ENCODE data around the gene P2RY11. TPM values are rescaled to one million over a fixed set of nuclear protein-coding genes. Genes with fewer than 3 reads are reported as not detected.

Gene P2RY11
- total RNA-seq, 2 experiments from 2014 or later: 36.0 to 43.7 TPM

GRCh38 chr19:10086591-10087192 lies 24.8 kb upstream of the P2RY11 start:
- no peaks in the 10 kb centered on the region for H3K27me3 Mint-ChIP-seq
- H3K36me3 Mint-ChIP-seq: peaks cover 33% of the 10 kb centered on the region
- peak overlapping the region; percentile 79 for H3K4me3 Mint-ChIP-seq
- peaks cover 35% of the 10 kb centered on the region for H3K4me1 Mint-ChIP-seq
- ATAC-seq (peak; percentile 31), DNase-seq (peak; percentile 68)
- CTCF ChIA-PET: no interaction called here
- H3K9me3 Mint-ChIP-seq (ENCODE audit: low read depth): no peaks in the 10 kb centered on the region
- peak overlapping the region; percentile 83 for H3K27ac Mint-ChIP-seq

GRCh38 chr19:10087296-10088061 lies 24.0 kb upstream of the P2RY11 start:
- peaks cover 41% of the 10 kb centered on the region for H3K36me3 Mint-ChIP-seq
- H3K4me3 Mint-ChIP-seq: peak overlapping the region; percentile 79
- H3K27me3 Mint-ChIP-seq: no peaks in the 10 kb centered on the region
- H3K27ac Mint-ChIP-seq: peak overlapping the region; percentile 83
- CTCF ChIA-PET: no interaction called here
- ATAC-seq: no peak
- H3K4me1 Mint-ChIP-seq: peaks cover 39% of the 10 kb centered on the region
- DNase-seq: no peak
- H3K9me3 Mint-ChIP-seq (ENCODE audit: low read depth): no peaks in the 10 kb centered on the region

- Mint-ChIP-seq H3K27ac (peak overlapping the region; percentile 37), H3K9me3 (ENCODE audit: low read depth) (no peaks in the 10 kb centered on the region), H3K36me3 (peaks cover 54% of the 10 kb centered on the region), H3K4me1 (peaks cover 41% of the 10 kb centered on the region), H3K4me3 (no peak overlapping the region), H3K27me3 (no peaks in the 10 kb centered on the region)
- CTCF ChIA-PET: no interaction called here
- no peak for ATAC-seq
- no peak for DNase-seq
Observed at GRCh38 chr19:10088949-10089554, 22.4 kb upstream of the P2RY11 start.

- Mint-ChIP-seq H3K4me1 (peaks cover 41% of the 10 kb centered on the region), H3K27me3 (no peaks in the 10 kb centered on the region), H3K36me3 (peaks cover 58% of the 10 kb centered on the region), H3K27ac (peak overlapping the region; percentile 37), H3K9me3 (ENCODE audit: low read depth) (no peaks in the 10 kb centered on the region), H3K4me3 (no peak overlapping the region)
- CTCF ChIA-PET: interaction anchor here (1.0 kb wide), 3 partner anchors 9 to 14 kb away, joined by 3 to 6 read pairs (median 4); no protein-coding TSS in a partner anchor
- DNase-seq (no peak), ATAC-seq (no peak)
Observed at GRCh38 chr19:10089801-10090375, 21.6 kb upstream of the P2RY11 start.

- ATAC-seq: no peak
- Mint-ChIP-seq H3K27ac (peak overlapping the region; percentile 81), H3K4me1 (peaks cover 45% of the 10 kb centered on the region), H3K4me3 (no peak overlapping the region), H3K36me3 (peaks cover 60% of the 10 kb centered on the region), H3K27me3 (no peaks in the 10 kb centered on the region), H3K9me3 (ENCODE audit: low read depth) (no peaks in the 10 kb centered on the region)
- DNase-seq: no peak
- CTCF ChIA-PET: no interaction called here
Observed at GRCh38 chr19:10091370-10091687, 20.2 kb upstream of the P2RY11 start.

- Mint-ChIP-seq H3K4me1 (peaks cover 47% of the 10 kb centered on the region), H3K27ac (peak overlapping the region; percentile 81), H3K9me3 (ENCODE audit: low read depth) (no peaks in the 10 kb centered on the region), H3K27me3 (no peaks in the 10 kb centered on the region), H3K36me3 (peaks cover 59% of the 10 kb centered on the region), H3K4me3 (no peak overlapping the region)
- no peak for DNase-seq
- no peak for ATAC-seq
- CTCF ChIA-PET: no interaction called here
Observed at GRCh38 chr19:10091895-10092641, 19.4 kb upstream of the P2RY11 start.

- no peaks in the 10 kb centered on the region for H3K27me3 Mint-ChIP-seq
- CTCF ChIA-PET: no interaction called here
- peaks cover 40% of the 10 kb centered on the region for H3K4me1 Mint-ChIP-seq
- H3K27ac Mint-ChIP-seq: no peak overlapping the region
- H3K36me3 Mint-ChIP-seq: peaks cover 52% of the 10 kb centered on the region
- no peak for DNase-seq
- ATAC-seq: no peak
- H3K9me3 Mint-ChIP-seq (ENCODE audit: low read depth): no peaks in the 10 kb centered on the region
- no peak overlapping the region for H3K4me3 Mint-ChIP-seq
Observed at GRCh38 chr19:10092648-10093294, 18.7 kb upstream of the P2RY11 start.

- no peak overlapping the region for H3K4me3 Mint-ChIP-seq
- ATAC-seq: no peak
- DNase-seq: no peak
- no peaks in the 10 kb centered on the region for H3K27me3 Mint-ChIP-seq
- H3K9me3 Mint-ChIP-seq (ENCODE audit: low read depth): no peaks in the 10 kb centered on the region
- CTCF ChIA-PET: no interaction called here
- H3K36me3 Mint-ChIP-seq: peaks cover 49% of the 10 kb centered on the region
- H3K4me1 Mint-ChIP-seq: peaks cover 38% of the 10 kb centered on the region
- no peak overlapping the region for H3K27ac Mint-ChIP-seq
Observed at GRCh38 chr19:10093295-10094186, 18.0 kb upstream of the P2RY11 start.

- CTCF ChIA-PET: interaction anchor here (0.8 to 5.8 kb wide), 9 partner anchors 9 to 293 kb away, joined by 3 to 147 read pairs (median 7); partner anchors contain the start of genes DNMT1, P2RY11 and PPAN
- ATAC-seq (no peak), DNase-seq (no peak)
- peaks cover 40% of the 10 kb centered on the region for H3K4me1 Mint-ChIP-seq
- H3K27ac Mint-ChIP-seq: peak overlapping the region; percentile 32
- peaks cover 36% of the 10 kb centered on the region for H3K36me3 Mint-ChIP-seq
- H3K27me3 Mint-ChIP-seq: no peaks in the 10 kb centered on the region
- H3K9me3 Mint-ChIP-seq (ENCODE audit: low read depth): no peaks in the 10 kb centered on the region
- peak overlapping the region; percentile 54 for H3K4me3 Mint-ChIP-seq
Observed at GRCh38 chr19:10095622-10095947, 15.9 kb upstream of the P2RY11 start.

GRCh38 chr19:10095948-10096614 lies 15.4 kb upstream of the P2RY11 start:
- H3K36me3 Mint-ChIP-seq: peaks cover 31% of the 10 kb centered on the region
- CTCF ChIA-PET: interaction anchor here (0.8 to 5.8 kb wide), 12 partner anchors 8 to 293 kb away, joined by 3 to 147 read pairs (median 5); partner anchors contain the start of genes DNMT1, P2RY11 and PPAN
- H3K27ac Mint-ChIP-seq: peak overlapping the region; percentile 79
- peak overlapping the region; percentile 58 for H3K4me3 Mint-ChIP-seq
- H3K4me1 Mint-ChIP-seq: peaks cover 38% of the 10 kb centered on the region
- ATAC-seq: peak; percentile 95
- H3K9me3 Mint-ChIP-seq (ENCODE audit: low read depth): no peaks in the 10 kb centered on the region
- DNase-seq: peak; percentile 92
- H3K27me3 Mint-ChIP-seq: no peaks in the 10 kb centered on the region

- H3K27ac Mint-ChIP-seq: peak overlapping the region; percentile 79
- peaks cover 28% of the 10 kb centered on the region for H3K36me3 Mint-ChIP-seq
- no peak for DNase-seq
- no peaks in the 10 kb centered on the region for H3K9me3 Mint-ChIP-seq (ENCODE audit: low read depth)
- H3K4me1 Mint-ChIP-seq: peaks cover 40% of the 10 kb centered on the region
- CTCF ChIA-PET: interaction anchor here (0.8 to 5.8 kb wide), 10 partner anchors 11 to 292 kb away, joined by 3 to 147 read pairs (median 6); partner anchors contain the start of genes DNMT1, P2RY11 and PPAN
- H3K27me3 Mint-ChIP-seq: no peaks in the 10 kb centered on the region
- H3K4me3 Mint-ChIP-seq: peak overlapping the region; percentile 58
- no peak for ATAC-seq
Observed at GRCh38 chr19:10096615-10096963, 14.9 kb upstream of the P2RY11 start.

Measured in activated CD8-positive, alpha-beta memory T cell treated with anti-CD3 and anti-CD28 coated beads, Interleukin-2, amount 10 ng/mL, durations not matched to agents 7 days and 5 days (primary cell).